ENCODE measurements around the gene FAM149B1. TPM values are rescaled to one million over a fixed set of nuclear protein-coding genes. Genes with fewer than 3 reads are reported as not detected.

Gene FAM149B1
- total RNA-seq, 1 experiment from 2014 or later = 17.5 TPM

DNA sequence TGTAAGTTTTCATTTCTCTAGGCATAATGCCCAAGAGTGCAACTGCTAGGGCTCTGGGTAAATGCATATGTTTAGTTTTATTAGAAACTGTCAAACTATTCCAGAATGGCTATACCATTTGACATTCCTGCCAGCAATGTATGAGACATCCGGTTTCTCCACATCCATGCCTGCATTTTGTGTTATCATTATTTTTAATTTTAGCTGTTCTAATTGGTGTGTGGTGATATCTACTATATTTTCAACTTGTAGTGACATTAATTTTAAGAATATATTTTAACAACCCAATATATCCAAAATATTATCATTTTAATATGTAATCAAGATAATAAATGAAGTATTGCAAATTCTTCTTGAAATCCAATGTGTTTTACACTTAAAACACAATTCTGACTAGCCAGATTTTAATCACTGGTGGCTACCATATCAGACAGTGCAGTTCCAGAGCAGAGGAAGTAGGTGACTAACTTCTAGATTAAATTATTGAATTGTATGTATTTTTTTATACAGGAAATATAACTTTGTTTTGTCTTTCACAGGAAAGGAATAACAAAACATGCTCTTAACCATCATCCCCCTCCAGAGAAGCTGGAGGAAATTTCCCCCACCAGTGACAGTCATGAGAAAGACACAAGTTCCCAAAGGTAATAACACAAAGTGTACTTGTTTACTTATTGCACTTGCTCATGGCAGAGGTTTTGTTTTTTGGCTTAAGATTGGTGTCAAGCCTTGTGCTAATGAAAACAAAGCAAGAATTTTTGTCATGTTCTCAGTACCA is 6.4 kb downstream of the FAM149B1 start:
- H3K4me3 ChIP-seq (replicated peaks in 1 of 2; ENCODE audit: low read depth in 1 of 2, low read length in 2 of 2) = no peak overlapping the region
- H2AFZ ChIP-seq (ENCODE audit: low read depth, low read length, poor library complexity, severe bottlenecking) = no peak overlapping the region
- H4K20me1 ChIP-seq (ENCODE audit: insufficient read depth) = no peaks in the 10 kb centered on the region
- TF ChIP-seq ZNF274 (IDR thresholded peaks at IDR 0.05; ENCODE audit: low read depth, low read length) (no peak), RAD21 (IDR thresholded peaks at IDR 0.05; ENCODE audit: low read depth) (no peak), EZH2phosphoT487 (IDR thresholded peaks at IDR 0.05; ENCODE audit: borderline replicate concordance) (no peak), ATF3 (IDR thresholded peaks at IDR 0.05) (no peak), SIN3A (IDR thresholded peaks at IDR 0.05; ENCODE audit: low read depth) (no peak), POLR2A (IDR thresholded peaks at IDR 0.05; ENCODE audit: borderline replicate concordance, extremely low read depth, insufficient read depth, insufficient read length) (no peak), ELF1 (IDR thresholded peaks at IDR 0.05; ENCODE audit: borderline replicate concordance, low read depth) (no peak), MAX (IDR thresholded peaks at IDR 0.05) (no peak), SP1 (IDR thresholded peaks at IDR 0.05; ENCODE audit: low read depth) (no peak), EZH2 (IDR thresholded peaks at IDR 0.05) (no peak), CEBPB (IDR thresholded peaks at IDR 0.05; ENCODE audit: low read depth) (no peak), JUND (IDR thresholded peaks at IDR 0.05) (no peak)
- TF ChIP-seq, protein P1, sequence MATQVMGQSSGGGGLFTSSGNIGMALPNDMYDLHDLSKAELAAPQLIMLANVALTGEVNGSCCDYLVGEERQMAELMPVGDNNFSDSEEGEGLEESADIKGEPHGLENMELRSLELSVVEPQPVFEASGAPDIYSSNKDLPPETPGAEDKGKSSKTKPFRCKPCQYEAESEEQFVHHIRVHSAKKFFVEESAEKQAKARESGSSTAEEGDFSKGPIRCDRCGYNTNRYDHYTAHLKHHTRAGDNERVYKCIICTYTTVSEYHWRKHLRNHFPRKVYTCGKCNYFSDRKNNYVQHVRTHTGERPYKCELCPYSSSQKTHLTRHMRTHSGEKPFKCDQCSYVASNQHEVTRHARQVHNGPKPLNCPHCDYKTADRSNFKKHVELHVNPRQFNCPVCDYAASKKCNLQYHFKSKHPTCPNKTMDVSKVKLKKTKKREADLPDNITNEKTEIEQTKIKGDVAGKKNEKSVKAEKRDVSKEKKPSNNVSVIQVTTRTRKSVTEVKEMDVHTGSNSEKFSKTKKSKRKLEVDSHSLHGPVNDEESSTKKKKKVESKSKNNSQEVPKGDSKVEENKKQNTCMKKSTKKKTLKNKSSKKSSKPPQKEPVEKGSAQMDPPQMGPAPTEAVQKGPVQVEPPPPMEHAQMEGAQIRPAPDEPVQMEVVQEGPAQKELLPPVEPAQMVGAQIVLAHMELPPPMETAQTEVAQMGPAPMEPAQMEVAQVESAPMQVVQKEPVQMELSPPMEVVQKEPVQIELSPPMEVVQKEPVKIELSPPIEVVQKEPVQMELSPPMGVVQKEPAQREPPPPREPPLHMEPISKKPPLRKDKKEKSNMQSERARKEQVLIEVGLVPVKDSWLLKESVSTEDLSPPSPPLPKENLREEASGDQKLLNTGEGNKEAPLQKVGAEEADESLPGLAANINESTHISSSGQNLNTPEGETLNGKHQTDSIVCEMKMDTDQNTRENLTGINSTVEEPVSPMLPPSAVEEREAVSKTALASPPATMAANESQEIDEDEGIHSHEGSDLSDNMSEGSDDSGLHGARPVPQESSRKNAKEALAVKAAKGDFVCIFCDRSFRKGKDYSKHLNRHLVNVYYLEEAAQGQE (IDR thresholded peaks at IDR 0.05; ENCODE audit: low read depth) = no peak
- no peak overlapping the region for H3K4me2 ChIP-seq (ENCODE audit: low read length)
- ChIA-PET POLR2A (interaction anchor here (0.6 kb wide), 1 partner anchor 17 kb away, joined by 3 read pairs; no protein-coding TSS in a partner anchor), CTCF (no interaction called here), RAD21 (ENCODE audit: low non-redundant PET in 1 of 2, low total read pairs in 2 of 2, uncharacterized antibody in 2 of 2, unreplicated experiment in 2 of 2) (no interaction called here)
- intact Hi-C loops (cut with micrococcal nuclease) = no loop called here
- no peaks in the 10 kb centered on the region for H3K4me1 ChIP-seq (ENCODE audit: control insufficient read depth in 1 of 2, insufficient read depth in 2 of 2, low read length in 2 of 2)
- H3K9me3 ChIP-seq (ENCODE audit: control insufficient read depth in 1 of 2, insufficient read depth in 1 of 2, low read depth in 1 of 2, low read length in 2 of 2) = no peaks in the 10 kb centered on the region
- ATAC-seq = no peak
- no TSS peak for BruUV-seq (replicated peaks)
- H3K27ac ChIP-seq (ENCODE audit: low read depth, low read length) = no peak overlapping the region
- no peaks in the 10 kb centered on the region for H3K9me2 ChIP-seq (ENCODE audit: insufficient read depth)
- H3K27me3 ChIP-seq (ENCODE audit: insufficient read depth, low read length) = no peaks in the 10 kb centered on the region
- peaks cover 0 to 3% of the 10 kb centered on the region in 2 experiments; a peak in 1 of 4 replicates for H3K36me3 ChIP-seq (ENCODE audit: control insufficient read depth in 1 of 2, insufficient read depth in 2 of 2, low read length in 2 of 2)
- 0 out of 2 replicates have a peak, but pooled peaks cover 2% of the 10 kb centered on the region for H3K79me2 ChIP-seq (ENCODE audit: insufficient read depth, low read length)
- DNase-seq (ENCODE audit: low read depth, low spot score) = no peak
- H3K9ac ChIP-seq (ENCODE audit: low read length) = no peak overlapping the region

Measured in HCT116 (cell line).